Stimulated activated CD8-positive, alpha-beta memory T cell treated with anti-CD3 and anti-CD28 coated beads, Interleukin-12 subunit alpha, Interleukin-12 subunit beta, amount 100 ng/mL, for 4 hours (primary cell): ENCODE measurements around the gene FCGR2B.
"Not testable (repeated sequence)": the region's sequence is repeated elsewhere in the genome, so short reads cannot be mapped to it uniquely, and the experiment has no call there.

Experiments used
- DNase-seq: peaks from one replicate; pipeline ENCODE4 v3.0.0-alpha.2; 2020; ENCODE audit warnings: low read depth

Gene FCGR2B

GRCh38 chr1:161662684-161663339, at the start of gene FCGR2B:
Gene FCGR2B, plus strand, starts transcription at chr1:161663143. Its CDS starts 99 bp downstream, at chr1:161663242.
- not testable (repeated sequence) for DNase-seq

GRCh38 chr1:161616417-161616816, 46.5 kb upstream of the FCGR2B start:
- DNase-seq = not testable (repeated sequence)

- DNase-seq = not testable (repeated sequence)
Observed at GRCh38 chr1:161618517-161618916, 44.4 kb upstream of the FCGR2B start.

- DNase-seq = not testable (repeated sequence)
Observed at GRCh38 chr1:161620399-161620798, 42.5 kb upstream of the FCGR2B start.

GRCh38 chr1:161621181-161622000, 41.6 kb upstream of the FCGR2B start:
- DNase-seq = peak; percentile 30

GRCh38 chr1:161622054-161622453, 40.9 kb upstream of the FCGR2B start:
- DNase-seq = not testable (repeated sequence)

GRCh38 chr1:161623401-161624051, 39.4 kb upstream of the FCGR2B start:
- DNase-seq = not testable (repeated sequence)

GRCh38 chr1:161624605-161625004, 38.3 kb upstream of the FCGR2B start:
- DNase-seq = not testable (repeated sequence)

- DNase-seq = not testable (repeated sequence)
Observed at GRCh38 chr1:161626445-161627146, 36.3 kb upstream of the FCGR2B start.

GRCh38 chr1:161630128-161630742, 32.7 kb upstream of the FCGR2B start:
- DNase-seq = not testable (repeated sequence)

GRCh38 chr1:161631076-161631475, 31.9 kb upstream of the FCGR2B start, which contains the start of gene FCGR3B:
Gene FCGR3B, minus strand, starts transcription at chr1:161631176. Its CDS starts 82 bp downstream, at chr1:161631094.
- DNase-seq = no peak

- DNase-seq = not testable (repeated sequence)
Observed at GRCh38 chr1:161634993-161635392, 27.9 kb upstream of the FCGR2B start.

GRCh38 chr1:161636189-161636782, 26.7 kb upstream of the FCGR2B start:
- DNase-seq = not testable (repeated sequence)

- not testable (repeated sequence) for DNase-seq
Observed at GRCh38 chr1:161636976-161637375, 26.0 kb upstream of the FCGR2B start.

- not testable (repeated sequence) for DNase-seq
Observed at GRCh38 chr1:161638251-161638993, 24.5 kb upstream of the FCGR2B start.

GRCh38 chr1:161639203-161639602, 23.7 kb upstream of the FCGR2B start:
- not testable (repeated sequence) for DNase-seq

GRCh38 chr1:161642697-161643096, 20.2 kb upstream of the FCGR2B start:
- DNase-seq = not testable (repeated sequence)

GRCh38 chr1:161643481-161644208, 19.3 kb upstream of the FCGR2B start:
- not testable (repeated sequence) for DNase-seq

GRCh38 chr1:161644855-161645254, 18.1 kb upstream of the FCGR2B start:
- DNase-seq = not testable (repeated sequence)
